ENCODE data around the gene ELOVL5.

Gene ELOVL5

DNA sequence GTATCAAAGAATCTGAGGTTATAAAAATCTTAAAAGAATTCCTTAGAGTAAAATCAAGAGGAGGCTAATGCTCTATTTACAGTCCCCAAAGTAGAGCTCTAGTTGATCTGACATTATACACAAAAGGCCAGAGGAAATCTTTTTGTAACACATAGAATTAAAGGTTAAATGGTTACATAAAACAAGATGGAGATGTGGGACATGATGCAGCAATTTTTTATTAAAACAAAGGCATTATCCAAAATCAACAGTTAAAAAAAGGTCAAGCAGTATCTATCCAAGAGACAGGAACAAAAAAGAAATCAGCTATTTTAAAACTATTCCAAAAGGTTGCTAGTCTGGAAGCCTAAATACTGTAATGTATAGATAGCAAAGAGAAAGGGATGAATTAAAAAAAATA, 20.4 kb downstream of the ELOVL5 start:
- no peak for DNase-seq (ENCODE audit: low read depth, low spot score)
- Histone ChIP-seq H3K4me3 (ENCODE audit: insufficient read length, low read depth) (no peak overlapping the region), H3K9me3 (ENCODE audit: insufficient read depth, low read length) (no peaks in the 10 kb centered on the region), H3K4me1 (ENCODE audit: insufficient read depth, insufficient read length) (peaks cover 7% of the 10 kb centered on the region), H3K9ac (ENCODE audit: insufficient read length, low read depth) (no peak overlapping the region), H3K36me3 (ENCODE audit: insufficient read depth, insufficient read length, low read length) (no peaks in the 10 kb centered on the region), H3K27me3 (ENCODE audit: insufficient read depth, insufficient read length) (no peaks in the 10 kb centered on the region)
- TF ChIP-seq YY1 (IDR thresholded peaks at IDR 0.05; ENCODE audit: insufficient read depth, insufficient read length), result no peak
- TF ChIP-seq ZNF274 (IDR thresholded peaks at IDR 0.05; ENCODE audit: low read depth, low read length), result no peak
- no peak for TF ChIP-seq SUZ12 (IDR thresholded peaks at IDR 0.05; ENCODE audit: extremely low read depth, insufficient read depth, insufficient read length)

DNA sequence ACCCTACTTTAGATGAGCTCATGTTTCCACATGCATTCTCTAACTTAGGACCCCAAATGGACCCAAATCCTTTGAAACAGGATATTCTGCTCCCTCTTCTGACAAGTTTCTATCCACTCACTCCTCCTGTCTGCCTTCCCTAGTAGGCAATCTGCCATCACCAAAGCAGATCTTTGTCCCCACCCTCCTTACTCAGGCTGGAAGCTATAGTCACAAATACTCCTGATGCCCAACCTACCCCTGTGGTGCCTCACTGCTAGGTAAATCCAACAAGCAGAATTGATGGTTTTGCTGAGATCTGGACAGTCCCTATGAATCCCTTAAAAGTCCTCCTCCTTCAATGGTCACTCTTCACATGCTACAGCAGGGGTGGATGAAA, 21.7 kb downstream of the ELOVL5 start:
- H3K9me3 ChIP-seq (ENCODE audit: insufficient read depth, low read length), result no peaks in the 10 kb centered on the region
- no peak for DNase-seq (ENCODE audit: low read depth, low spot score)
- no peaks in the 10 kb centered on the region for H3K27me3 ChIP-seq (ENCODE audit: insufficient read depth, insufficient read length)
- TF ChIP-seq YY1 (IDR thresholded peaks at IDR 0.05; ENCODE audit: insufficient read depth, insufficient read length) (no peak), SUZ12 (IDR thresholded peaks at IDR 0.05; ENCODE audit: extremely low read depth, insufficient read depth, insufficient read length) (no peak), ZNF274 (IDR thresholded peaks at IDR 0.05; ENCODE audit: low read depth, low read length) (no peak)
- no peaks in the 10 kb centered on the region for H3K36me3 ChIP-seq (ENCODE audit: insufficient read depth, insufficient read length, low read length)
- H3K9ac ChIP-seq (ENCODE audit: insufficient read length, low read depth), result no peak overlapping the region
- H3K4me1 ChIP-seq (ENCODE audit: insufficient read depth, insufficient read length), result peaks cover 7% of the 10 kb centered on the region
- no peak overlapping the region for H3K4me3 ChIP-seq (ENCODE audit: insufficient read length, low read depth)

GRCh38 chr6:53326372-53327016, 22.3 kb downstream of the ELOVL5 start:
- Histone ChIP-seq H3K4me3 (ENCODE audit: insufficient read length, low read depth) (no peak overlapping the region), H3K4me1 (ENCODE audit: insufficient read depth, insufficient read length) (peaks cover 7% of the 10 kb centered on the region), H3K9ac (ENCODE audit: insufficient read length, low read depth) (no peak overlapping the region), H3K9me3 (ENCODE audit: insufficient read depth, low read length) (no peaks in the 10 kb centered on the region), H3K36me3 (ENCODE audit: insufficient read depth, insufficient read length, low read length) (no peaks in the 10 kb centered on the region), H3K27me3 (ENCODE audit: insufficient read depth, insufficient read length) (no peaks in the 10 kb centered on the region)
- TF ChIP-seq YY1 (IDR thresholded peaks at IDR 0.05; ENCODE audit: insufficient read depth, insufficient read length) (no peak), ZNF274 (IDR thresholded peaks at IDR 0.05; ENCODE audit: low read depth, low read length) (no peak), SUZ12 (IDR thresholded peaks at IDR 0.05; ENCODE audit: extremely low read depth, insufficient read depth, insufficient read length) (no peak)
- DNase-seq (ENCODE audit: low read depth, low spot score), result no peak

- H3K9ac ChIP-seq (ENCODE audit: insufficient read length, low read depth), result no peak overlapping the region
- H3K27me3 ChIP-seq (ENCODE audit: insufficient read depth, insufficient read length), result no peaks in the 10 kb centered on the region
- no peak overlapping the region for H3K4me3 ChIP-seq (ENCODE audit: insufficient read length, low read depth)
- DNase-seq (ENCODE audit: low read depth, low spot score), result no peak
- TF ChIP-seq SUZ12 (IDR thresholded peaks at IDR 0.05; ENCODE audit: extremely low read depth, insufficient read depth, insufficient read length) (no peak), ZNF274 (IDR thresholded peaks at IDR 0.05; ENCODE audit: low read depth, low read length) (no peak), YY1 (IDR thresholded peaks at IDR 0.05; ENCODE audit: insufficient read depth, insufficient read length) (no peak)
- H3K36me3 ChIP-seq (ENCODE audit: insufficient read depth, insufficient read length, low read length), result no peaks in the 10 kb centered on the region
- peaks cover 7% of the 10 kb centered on the region for H3K4me1 ChIP-seq (ENCODE audit: insufficient read depth, insufficient read length)
- H3K9me3 ChIP-seq (ENCODE audit: insufficient read depth, low read length), result no peaks in the 10 kb centered on the region
Measured at GRCh38 chr6:53325785-53326184, 23.0 kb downstream of the ELOVL5 start.

DNA sequence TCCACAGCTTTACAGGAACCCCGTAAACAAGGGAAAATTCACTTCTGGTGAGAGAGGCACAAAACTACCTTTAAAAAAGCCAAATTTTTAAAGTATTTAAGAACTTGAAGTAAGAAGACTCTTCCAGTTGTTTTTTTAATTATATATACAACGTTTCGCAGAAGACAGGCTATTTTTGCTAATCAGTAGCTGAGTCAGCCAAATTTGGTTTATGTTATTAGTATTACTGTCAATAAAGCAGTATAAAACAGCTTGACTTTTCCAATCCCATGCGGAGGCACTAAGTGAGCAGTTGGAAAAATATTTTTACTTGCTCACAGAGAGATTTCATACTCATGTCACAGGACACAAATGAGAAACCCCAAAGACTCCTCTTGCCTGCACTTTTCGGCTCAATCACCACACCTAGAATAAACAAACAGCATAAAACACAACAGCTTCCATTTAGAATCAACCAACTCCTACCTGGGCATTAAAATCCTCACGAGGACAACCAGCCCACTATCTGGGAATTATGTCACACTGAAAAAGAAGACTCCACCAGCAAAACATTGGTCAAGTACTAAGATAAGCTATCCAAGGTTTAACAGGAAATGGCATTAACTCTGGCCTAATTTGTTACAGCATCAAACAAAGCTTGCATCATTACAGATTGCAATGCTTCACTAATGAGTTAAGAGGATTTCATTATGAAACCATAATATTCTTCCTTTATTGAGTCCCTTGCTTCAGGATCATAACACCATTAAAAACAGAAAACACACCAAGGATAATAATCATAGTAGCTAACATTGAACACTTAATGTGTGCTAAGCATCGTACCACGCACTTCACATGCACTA, 26.3 kb downstream of the ELOVL5 start:
- Histone ChIP-seq H3K27me3 (ENCODE audit: insufficient read depth, insufficient read length) (no peaks in the 10 kb centered on the region), H3K4me3 (ENCODE audit: insufficient read length, low read depth) (no peak overlapping the region), H3K36me3 (ENCODE audit: insufficient read depth, insufficient read length, low read length) (no peaks in the 10 kb centered on the region), H3K9ac (ENCODE audit: insufficient read length, low read depth) (no peak overlapping the region), H3K9me3 (ENCODE audit: insufficient read depth, low read length) (no peaks in the 10 kb centered on the region), H3K4me1 (ENCODE audit: insufficient read depth, insufficient read length) (peaks cover 7% of the 10 kb centered on the region)
- no peak for TF ChIP-seq YY1 (IDR thresholded peaks at IDR 0.05; ENCODE audit: insufficient read depth, insufficient read length)
- no peak for TF ChIP-seq ZNF274 (IDR thresholded peaks at IDR 0.05; ENCODE audit: low read depth, low read length)
- TF ChIP-seq SUZ12 (IDR thresholded peaks at IDR 0.05; ENCODE audit: extremely low read depth, insufficient read depth, insufficient read length), result no peak
- no peak for DNase-seq (ENCODE audit: low read depth, low spot score)

- no peaks in the 10 kb centered on the region for H3K36me3 ChIP-seq (ENCODE audit: insufficient read depth, insufficient read length, low read length)
- DNase-seq (ENCODE audit: low read depth, low spot score), result no peak
- H3K9ac ChIP-seq (ENCODE audit: insufficient read length, low read depth), result no peak overlapping the region
- TF ChIP-seq YY1 (IDR thresholded peaks at IDR 0.05; ENCODE audit: insufficient read depth, insufficient read length) (no peak), ZNF274 (IDR thresholded peaks at IDR 0.05; ENCODE audit: low read depth, low read length) (no peak), SUZ12 (IDR thresholded peaks at IDR 0.05; ENCODE audit: extremely low read depth, insufficient read depth, insufficient read length) (no peak)
- no peaks in the 10 kb centered on the region for H3K27me3 ChIP-seq (ENCODE audit: insufficient read depth, insufficient read length)
- peaks cover 7% of the 10 kb centered on the region for H3K4me1 ChIP-seq (ENCODE audit: insufficient read depth, insufficient read length)
- H3K4me3 ChIP-seq (ENCODE audit: insufficient read length, low read depth), result no peak overlapping the region
- H3K9me3 ChIP-seq (ENCODE audit: insufficient read depth, low read length), result no peaks in the 10 kb centered on the region
Measured at GRCh38 chr6:53321701-53322100, 27.0 kb downstream of the ELOVL5 start.

DNA sequence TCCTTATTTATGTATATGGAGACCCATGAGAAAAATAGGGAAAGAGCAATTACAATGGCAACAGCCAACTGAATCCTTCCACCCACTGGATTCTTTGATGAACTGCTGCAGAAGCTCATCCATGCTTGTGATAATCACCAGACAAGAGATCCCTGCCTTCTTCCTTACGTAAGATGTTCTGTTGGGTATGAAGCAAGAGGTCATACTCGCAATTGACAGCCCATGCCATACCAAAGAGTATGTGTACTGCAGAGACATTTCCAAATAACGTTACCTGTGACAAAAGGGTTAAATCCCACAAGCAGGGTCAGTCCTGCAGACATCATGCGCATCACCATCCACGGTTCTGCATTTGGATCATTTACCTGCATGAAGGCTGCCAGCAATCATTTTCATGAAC, 27.8 kb downstream of the ELOVL5 start:
- H3K4me1 ChIP-seq (ENCODE audit: insufficient read depth, insufficient read length), result peaks cover 2% of the 10 kb centered on the region
- H3K4me3 ChIP-seq (ENCODE audit: insufficient read length, low read depth), result no peak overlapping the region
- no peaks in the 10 kb centered on the region for H3K27me3 ChIP-seq (ENCODE audit: insufficient read depth, insufficient read length)
- TF ChIP-seq YY1 (IDR thresholded peaks at IDR 0.05; ENCODE audit: insufficient read depth, insufficient read length), result no peak
- TF ChIP-seq ZNF274 (IDR thresholded peaks at IDR 0.05; ENCODE audit: low read depth, low read length), result no peak
- no peak for TF ChIP-seq SUZ12 (IDR thresholded peaks at IDR 0.05; ENCODE audit: extremely low read depth, insufficient read depth, insufficient read length)
- DNase-seq (ENCODE audit: low read depth, low spot score), result no peak
- H3K9ac ChIP-seq (ENCODE audit: insufficient read length, low read depth), result no peak overlapping the region
- H3K36me3 ChIP-seq (ENCODE audit: insufficient read depth, insufficient read length, low read length), result no peaks in the 10 kb centered on the region
- no peaks in the 10 kb centered on the region for H3K9me3 ChIP-seq (ENCODE audit: insufficient read depth, low read length)
